HepG2 (cell line): ENCODE measurements around the gene PTPRO. TPM values are rescaled to one million over a fixed set of nuclear protein-coding genes. Genes with fewer than 3 reads are reported as not detected.

Source experiments
- ATAC-seq: fragments of 200-7000 bp; cut with Tn5 transposase; 3 replicates; pipeline ENCODE4 v1.9.1; 2020; ENCODE audit warnings: mild to moderate bottlenecking, moderate library complexity
- BruUV-seq: library from RNA; stranded (reverse); fragments of 400-500 nt; replicated peaks from 2 replicates; lab custom pipeline; 2021; lab: Mats Ljungman, UMichigan
- CTCF ChIA-PET: fragments of 300-600 bp; formaldehyde crosslinking; extraction: SDS; loops from one replicate; lab custom pipeline; 2021; ENCODE audit warnings: low total read pairs, inconsistent platforms, low intra/inter-chr PET ratio; lab: Yijun Ruan, JAX
- POLR2A ChIA-PET: fragments of 350-600 bp; sonication (Branson Sonifier 250); formaldehyde crosslinking; loops from one replicate; lab custom pipeline; 2020; ENCODE audit warnings: antibody characterized with exemption, inconsistent platforms; lab: Yijun Ruan, JAX
- DNase-seq: peaks from one replicate; pipeline ENCODE4 v3.0.0-alpha.2; 2015; ENCODE audit warnings: low spot score
- FAIRE-seq: peaks from 3 replicates; lab custom pipeline; 2011; peaks lifted over from hg19 to GRCh38; lab: Jason Lieb, UNC
- H2AFZ ChIP-seq: one replicate; pipeline ENCODE4 v1.6.1; 2011; ENCODE audit warnings: low read length, inconsistent platforms
- H3K27ac ChIP-seq: fragments of 300-600 bp; 3 replicates; pipeline ENCODE4 v1.8.0; 2011; ENCODE audit warnings: mixed run types, mild to moderate bottlenecking, mixed read lengths, low read length, inconsistent platforms; ENCODE audit not compliant: insufficient read depth; ENCODE audit errors: extremely low read length
- H3K27me3 ChIP-seq, 2 experiments: fragments of 200-600 bp in 1 of 2; 2 replicates in 1 of 2; 3 replicates in 1 of 2; pipeline versions ENCODE4 v1.6.0 to v1.8.0; 2011; ENCODE audit warnings: low read length in 2 of 2, mild to moderate bottlenecking in 2 of 2, moderate library complexity in 2 of 2, inconsistent platforms in 1 of 2; ENCODE audit not compliant: insufficient read depth in 2 of 2, control insufficient read depth in 1 of 2
- H3K36me3 ChIP-seq, 2 experiments: fragments of 200-600 bp in 1 of 2; replicated peaks in 1 of 2; 2 replicates in 1 of 2; 3 replicates in 1 of 2; pipeline versions ENCODE4 v1.5.1 to v1.8.0; 2011; ENCODE audit warnings: low read length in 2 of 2, inconsistent platforms in 1 of 2; ENCODE audit not compliant: insufficient read depth in 2 of 2, control insufficient read depth in 1 of 2
- H3K4me1 ChIP-seq: 2 replicates; pipeline ENCODE4 v1.5.1; 2012; ENCODE audit warnings: low read length, inconsistent platforms; ENCODE audit not compliant: insufficient read depth
- H3K4me2 ChIP-seq: 2 replicates; pipeline ENCODE4 v1.6.0; 2011; ENCODE audit warnings: low read depth, low read length, inconsistent platforms
- H3K4me3 ChIP-seq, 3 experiments: fragments of 200-600 bp in 1 of 3; sonication (generic), shearing (Covaris generic) in 1 of 3; replicated peaks in 1 of 3; 2 replicates each; pipeline ENCODE4 v1.5.1; 2011 to 2016; ENCODE audit warnings: low read length in 3 of 3, inconsistent platforms in 2 of 3, low read depth in 2 of 3, mild to moderate bottlenecking in 2 of 3, control low read depth in 1 of 3, mixed read lengths in 1 of 3; ENCODE audit not compliant: insufficient read depth in 1 of 3
- H3K79me2 ChIP-seq: one replicate; pipeline ENCODE4 v1.6.1; 2011; ENCODE audit warnings: low read length, inconsistent platforms; ENCODE audit not compliant: insufficient read depth
- H3K9ac ChIP-seq: 2 replicates; pipeline ENCODE4 v1.6.0; 2011; ENCODE audit warnings: mild to moderate bottlenecking, low read depth, low read length, inconsistent platforms; ENCODE audit not compliant: insufficient read depth
- H3K9me3 ChIP-seq: 2 replicates; pipeline ENCODE4 v1.5.1; 2012; ENCODE audit warnings: mild to moderate bottlenecking, low read length
- H4K20me1 ChIP-seq: 2 replicates; pipeline ENCODE4 v1.6.0; 2011; ENCODE audit warnings: inconsistent platforms, mild to moderate bottlenecking, low read length, moderate library complexity; ENCODE audit not compliant: insufficient read depth
- CBX2 ChIP-seq, 2 experiments: fragments of 200-600 bp in 1 of 2; sonication (generic); formaldehyde crosslinking in 1 of 2; IDR thresholded peaks; 2 replicates each; pipeline versions ENCODE4 v1.7.0 to v1.8.1; 2018 to 2022; ENCODE audit warnings: low read depth in 2 of 2, low read length in 1 of 2, mild to moderate bottlenecking in 1 of 2, missing genetic modification reagents in 1 of 2
- JUNB ChIP-seq: sonication (generic); formaldehyde crosslinking; IDR thresholded peaks from 2 replicates; pipeline ENCODE4 v1.8.0; 2022; ENCODE audit warnings: missing genetic modification reagents, mild to moderate bottlenecking, borderline replicate concordance
- KAT2B ChIP-seq: fragments of 150-350 bp; IDR thresholded peaks from 2 replicates; pipeline ENCODE4 v1.6.1; 2014; ENCODE audit warnings: low read depth, low read length, borderline replicate concordance
- NPAS2 ChIP-seq: sonication (generic); formaldehyde crosslinking; IDR thresholded peaks from 2 replicates; pipeline ENCODE4 v1.8.0; 2022; ENCODE audit warnings: mild to moderate bottlenecking, missing genetic modification reagents, borderline replicate concordance
- PLRG1 ChIP-seq: fragments of 450-650 bp; conservative IDR thresholded peaks from 2 replicates; pipeline ENCODE4 v1.6.1; 2016
- POLR2AphosphoS5 ChIP-seq: IDR thresholded peaks from 2 replicates; pipeline ENCODE4 v1.6.1; 2012; ENCODE audit warnings: low read depth, low read length
- ZBTB21 ChIP-seq: sonication (generic); formaldehyde crosslinking; IDR thresholded peaks from 2 replicates; pipeline ENCODE4 v1.4.0; 2020; ENCODE audit warnings: missing genetic modification reagents
- ZNF839 ChIP-seq: sonication (generic); formaldehyde crosslinking; IDR thresholded peaks from 2 replicates; pipeline ENCODE4 v1.4.0; 2020; ENCODE audit warnings: missing genetic modification reagents, mild to moderate bottlenecking, borderline replicate concordance
- WGBS: methylation state at CpG from one replicate; pipeline ENCODE4 v1.1.6; 2017; ENCODE audit warnings: low lambda C conversion rate; 5-methylcytosine and 5-hydroxymethylcytosine counted together
- in situ Hi-C: cut with HindIII; loops from 2 replicates; pipeline ENCODE4 v1.10.0; 2017; ENCODE audit warnings: low pct_unique_long_range_greater_than_20kb; ENCODE audit not compliant: extremely low pct_ligation_motif_present
- intact Hi-C: fragments of 100-400 bp; cut with micrococcal nuclease; formaldehyde crosslinking; loops from one replicate; pipeline ENCODE4 v1.10.0; 2022; ENCODE audit not compliant: unreplicated experiment
- polyA plus RNA-seq, 8 experiments: library from polyadenylated mRNA; depleted of rRNA in 3 of 8; stranded (reverse) in 7 of 8; unstranded in 1 of 8; fragments of >200 nt; fragmentation: Illumina TruSeq in 4 of 8; extraction: Trizol in 4 of 8; gene quantifications; 2 replicates each; pipeline versions ENCODE4 v1.2.1 to v1.2.3, GENCODE V29; 2011 to 2016; ENCODE audit warnings: low read depth in 4 of 8, missing spikeins in 1 of 8, mixed read lengths in 1 of 8; ENCODE audit not compliant: insufficient read depth in 1 of 8
- total RNA-seq, 5 experiments: library from RNA; depleted of rRNA; stranded (reverse); fragments of >200 nt; fragmentation: Illumina TruSeq; extraction: Trizol; gene quantifications; 2 replicates each; pipeline ENCODE4 v1.2.3, GENCODE V29; 2016; ENCODE audit warnings: low read depth in 1 of 5
- TF ChIP-seq, protein P1 (sequence below): sonication (generic); formaldehyde crosslinking; conservative IDR thresholded peaks from 2 replicates; pipeline ENCODE4 v1.8.1; 2023; ENCODE audit warnings: missing genetic modification reagents
- TF ChIP-seq, protein P2 (sequence below), 2 experiments: fragments of 450-650 bp in 1 of 2; sonication (generic) in 1 of 2; formaldehyde crosslinking in 1 of 2; IDR thresholded peaks; 2 replicates each; pipeline versions ENCODE4 v1.6.1 to v1.8.0; 2016 to 2022; ENCODE audit warnings: antibody characterized with exemption in 1 of 2, mild to moderate bottlenecking in 1 of 2, missing genetic modification reagents in 1 of 2
- TF ChIP-seq, protein P3 (sequence below): sonication (generic); formaldehyde crosslinking; IDR thresholded peaks from 2 replicates; pipeline ENCODE4 v1.8.0; 2022; ENCODE audit warnings: mild to moderate bottlenecking, missing genetic modification reagents; ENCODE audit not compliant: insufficient replicate concordance

The PTPRO gene
- total and polyA plus RNA-seq, 2 of the 13 experiments (the other 11 are each of a cell fraction or from before 2014, with no cell fraction given): 0.04 TPM; not detected in 1

GRCh38 chr12:15318841-15319240, 3.5 kb upstream of the PTPRO start:
- intact Hi-C loops: no loop called here
- Histone ChIP-seq H4K20me1 (no peaks in the 10 kb centered on the region), H3K4me1 (no peaks in the 10 kb centered on the region), H3K27ac (no peak overlapping the region), H2AFZ (no peak overlapping the region), H3K36me3 (no peaks in the 10 kb centered on the region), H3K9me3 (no peaks in the 10 kb centered on the region), H3K4me2 (no peak overlapping the region), H3K79me2 (no peaks in the 10 kb centered on the region), H3K27me3 (peaks cover 1 to 11% of the 10 kb centered on the region in 2 experiments; a peak in 3 of 5 replicates), H3K4me3 (no peak overlapping the region)
- CTCF ChIA-PET: no interaction called here
- no peak for DNase-seq
- TF ChIP-seq, protein P1, sequence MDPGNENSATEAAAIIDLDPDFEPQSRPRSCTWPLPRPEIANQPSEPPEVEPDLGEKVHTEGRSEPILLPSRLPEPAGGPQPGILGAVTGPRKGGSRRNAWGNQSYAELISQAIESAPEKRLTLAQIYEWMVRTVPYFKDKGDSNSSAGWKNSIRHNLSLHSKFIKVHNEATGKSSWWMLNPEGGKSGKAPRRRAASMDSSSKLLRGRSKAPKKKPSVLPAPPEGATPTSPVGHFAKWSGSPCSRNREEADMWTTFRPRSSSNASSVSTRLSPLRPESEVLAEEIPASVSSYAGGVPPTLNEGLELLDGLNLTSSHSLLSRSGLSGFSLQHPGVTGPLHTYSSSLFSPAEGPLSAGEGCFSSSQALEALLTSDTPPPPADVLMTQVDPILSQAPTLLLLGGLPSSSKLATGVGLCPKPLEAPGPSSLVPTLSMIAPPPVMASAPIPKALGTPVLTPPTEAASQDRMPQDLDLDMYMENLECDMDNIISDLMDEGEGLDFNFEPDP: no peak
- TF ChIP-seq, protein P2, sequence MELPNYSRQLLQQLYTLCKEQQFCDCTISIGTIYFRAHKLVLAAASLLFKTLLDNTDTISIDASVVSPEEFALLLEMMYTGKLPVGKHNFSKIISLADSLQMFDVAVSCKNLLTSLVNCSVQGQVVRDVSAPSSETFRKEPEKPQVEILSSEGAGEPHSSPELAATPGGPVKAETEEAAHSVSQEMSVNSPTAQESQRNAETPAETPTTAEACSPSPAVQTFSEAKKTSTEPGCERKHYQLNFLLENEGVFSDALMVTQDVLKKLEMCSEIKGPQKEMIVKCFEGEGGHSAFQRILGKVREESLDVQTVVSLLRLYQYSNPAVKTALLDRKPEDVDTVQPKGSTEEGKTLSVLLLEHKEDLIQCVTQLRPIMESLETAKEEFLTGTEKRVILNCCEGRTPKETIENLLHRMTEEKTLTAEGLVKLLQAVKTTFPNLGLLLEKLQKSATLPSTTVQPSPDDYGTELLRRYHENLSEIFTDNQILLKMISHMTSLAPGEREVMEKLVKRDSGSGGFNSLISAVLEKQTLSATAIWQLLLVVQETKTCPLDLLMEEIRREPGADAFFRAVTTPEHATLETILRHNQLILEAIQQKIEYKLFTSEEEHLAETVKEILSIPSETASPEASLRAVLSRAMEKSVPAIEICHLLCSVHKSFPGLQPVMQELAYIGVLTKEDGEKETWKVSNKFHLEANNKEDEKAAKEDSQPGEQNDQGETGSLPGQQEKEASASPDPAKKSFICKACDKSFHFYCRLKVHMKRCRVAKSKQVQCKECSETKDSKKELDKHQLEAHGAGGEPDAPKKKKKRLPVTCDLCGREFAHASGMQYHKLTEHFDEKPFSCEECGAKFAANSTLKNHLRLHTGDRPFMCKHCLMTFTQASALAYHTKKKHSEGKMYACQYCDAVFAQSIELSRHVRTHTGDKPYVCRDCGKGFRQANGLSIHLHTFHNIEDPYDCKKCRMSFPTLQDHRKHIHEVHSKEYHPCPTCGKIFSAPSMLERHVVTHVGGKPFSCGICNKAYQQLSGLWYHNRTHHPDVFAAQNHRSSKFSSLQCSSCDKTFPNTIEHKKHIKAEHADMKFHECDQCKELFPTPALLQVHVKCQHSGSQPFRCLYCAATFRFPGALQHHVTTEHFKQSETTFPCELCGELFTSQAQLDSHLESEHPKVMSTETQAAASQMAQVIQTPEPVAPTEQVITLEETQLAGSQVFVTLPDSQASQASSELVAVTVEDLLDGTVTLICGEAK (IDR thresholded peaks at IDR 0.05): no peak
- TF ChIP-seq, protein P2 (CRISPR knock-in tag; IDR thresholded peaks at IDR 0.05): no peak
- TF ChIP-seq CBX2 (IDR thresholded peaks at IDR 0.05; ENCODE audit: low read depth, low read length) (no peak), CBX2 (CRISPR knock-in tag; IDR thresholded peaks at IDR 0.05; ENCODE audit: low read depth) (no peak), KAT2B (no peak), ZBTB21 (CRISPR knock-in tag) (no peak), JUNB (no peak), ZNF839 (CRISPR knock-in tag) (no peak), NPAS2 (CRISPR knock-in tag) (no peak), PLRG1 (no peak), POLR2AphosphoS5 (no peak)
- TF ChIP-seq, protein P3, sequence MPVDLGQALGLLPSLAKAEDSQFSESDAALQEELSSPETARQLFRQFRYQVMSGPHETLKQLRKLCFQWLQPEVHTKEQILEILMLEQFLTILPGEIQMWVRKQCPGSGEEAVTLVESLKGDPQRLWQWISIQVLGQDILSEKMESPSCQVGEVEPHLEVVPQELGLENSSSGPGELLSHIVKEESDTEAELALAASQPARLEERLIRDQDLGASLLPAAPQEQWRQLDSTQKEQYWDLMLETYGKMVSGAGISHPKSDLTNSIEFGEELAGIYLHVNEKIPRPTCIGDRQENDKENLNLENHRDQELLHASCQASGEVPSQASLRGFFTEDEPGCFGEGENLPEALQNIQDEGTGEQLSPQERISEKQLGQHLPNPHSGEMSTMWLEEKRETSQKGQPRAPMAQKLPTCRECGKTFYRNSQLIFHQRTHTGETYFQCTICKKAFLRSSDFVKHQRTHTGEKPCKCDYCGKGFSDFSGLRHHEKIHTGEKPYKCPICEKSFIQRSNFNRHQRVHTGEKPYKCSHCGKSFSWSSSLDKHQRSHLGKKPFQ (CRISPR knock-in tag): no peak
- TF ChIP-seq, all 625 proteins: peak for 0
- H3K9ac ChIP-seq: no peak overlapping the region
- POLR2A ChIA-PET: no interaction called here
- ATAC-seq (no peak), FAIRE-seq (no peak)
- in situ Hi-C loops: no loop called here
- no TSS peak for BruUV-seq
- WGBS: 28% methylated on average over 4 of the region's 4 CpGs
